PC-3 (cell line): ENCODE data around the gene CIB4. TPM values are rescaled to one million over a fixed set of nuclear protein-coding genes. Genes with fewer than 3 reads are reported as not detected.

Experiments used
- ATAC-seq: fragments of 200-7000 bp; cut with Tn5 transposase; 2 replicates; pipeline ENCODE4 v1.9.1; 2020; ENCODE audit warnings: mild to moderate bottlenecking, moderate library complexity
- BruUV-seq: library from RNA; stranded (reverse); fragments of 400-500 nt; replicated peaks from 2 replicates; lab custom pipeline; 2021; lab: Mats Ljungman, UMichigan
- CTCF ChIA-PET: fragments of 300-600 bp; sonication (Branson Sonifier 250); formaldehyde crosslinking; loops from one replicate; lab custom pipeline; 2022; ENCODE audit warnings: antibody characterized with exemption; lab: Charles Lee
- POLR2A ChIA-PET: fragments of 300-600 bp; sonication (Branson Sonifier 250); formaldehyde crosslinking; loops from one replicate; lab custom pipeline; 2022; ENCODE audit warnings: antibody characterized with exemption; ENCODE audit not compliant: unreplicated experiment; lab: Charles Lee
- DNase-seq: peaks from one replicate; pipeline ENCODE4 v3.0.0-alpha.2; 2015
- H2AFZ ChIP-seq: fragments of 300-600 bp; sonication (generic); 2 replicates; pipeline ENCODE4 v1.6.0; 2016; ENCODE audit warnings: antibody characterized with exemption, low read length
- H3F3A ChIP-seq: fragments of 300-600 bp; sonication (generic); one replicate; pipeline ENCODE4 v1.6.0; 2017; ENCODE audit warnings: antibody characterized with exemption, low read length, control low read depth, mild to moderate bottlenecking; ENCODE audit not compliant: unreplicated experiment
- H3K27ac ChIP-seq: fragments of 300-600 bp; sonication (generic); 2 replicates; pipeline ENCODE4 v1.5.1; 2016; ENCODE audit warnings: mild to moderate bottlenecking, low read length
- H3K27me3 ChIP-seq: fragments of 300-600 bp; sonication (generic); 2 replicates; pipeline ENCODE4 v1.6.1; 2016; ENCODE audit warnings: low read length, mixed read lengths
- H3K36me3 ChIP-seq: fragments of 300-600 bp; sonication (generic); 2 replicates; pipeline ENCODE4 v1.6.1; 2016; ENCODE audit warnings: low read depth, mixed run types, low read length, mixed read lengths
- H3K4me1 ChIP-seq: fragments of 300-600 bp; sonication (generic); 2 replicates; pipeline ENCODE4 v1.5.1; 2016; ENCODE audit warnings: low read length; ENCODE audit not compliant: insufficient read depth
- H3K4me2 ChIP-seq: fragments of 300-600 bp; sonication (generic); 2 replicates; pipeline ENCODE4 v1.6.0; 2016; ENCODE audit warnings: low read length
- H3K4me3 ChIP-seq: fragments of 300-600 bp; sonication (generic); 2 replicates; pipeline ENCODE4 v1.5.1; 2016; ENCODE audit warnings: mild to moderate bottlenecking, low read length, mixed read lengths
- H3K79me2 ChIP-seq: fragments of 300-600 bp; sonication (generic); 2 replicates; pipeline ENCODE4 v1.6.1; 2017; ENCODE audit warnings: low read length, mixed read lengths
- H3K9ac ChIP-seq: fragments of 300-600 bp; sonication (generic); 2 replicates; pipeline ENCODE4 v1.6.0; 2016; ENCODE audit warnings: mild to moderate bottlenecking, low read length
- H3K9me2 ChIP-seq: fragments of 300-600 bp; sonication (generic); replicated peaks from 2 replicates; pipeline ENCODE4 v1.6.1; 2016; ENCODE audit warnings: mixed run types, low read length, mixed read lengths
- H3K9me3 ChIP-seq: fragments of 300-600 bp; sonication (generic); 2 replicates; pipeline ENCODE4 v1.6.1; 2016; ENCODE audit warnings: low read length, mixed read lengths
- H4K20me1 ChIP-seq: fragments of 300-600 bp; sonication (generic); 2 replicates; pipeline ENCODE4 v1.6.1; 2016; ENCODE audit warnings: low read length, mixed read lengths
- CTCF ChIP-seq: fragments of 300-600 bp; sonication (generic); conservative IDR thresholded peaks from 2 replicates; pipeline ENCODE4 v1.5.1; 2017; ENCODE audit warnings: antibody characterized with exemption, low read depth, mild to moderate bottlenecking, low read length
- EZH2 ChIP-seq: fragments of 300-600 bp; sonication (generic); IDR thresholded peaks from one replicate; pipeline ENCODE4 v1.6.1; 2017; ENCODE audit warnings: antibody characterized with exemption, mild to moderate bottlenecking, low read length; ENCODE audit not compliant: unreplicated experiment
- EZH2phosphoT487 ChIP-seq: fragments of 300-600 bp; sonication (generic); IDR thresholded peaks from 2 replicates; pipeline ENCODE4 v1.6.1; 2018; ENCODE audit warnings: mild to moderate bottlenecking, antibody characterized with exemption, low read length, borderline replicate concordance
- intact Hi-C: fragments of 100-400 bp; cut with micrococcal nuclease; formaldehyde crosslinking; loops from 2 replicates; pipeline ENCODE4 v1.9.0; 2023
- total RNA-seq: library from RNA; depleted of rRNA; stranded (reverse); fragments of >200 nt; gene quantifications from 2 replicates; pipeline ENCODE4 v1.2.3, GENCODE V29; 2014

The CIB4 gene
- total RNA-seq, 1 experiment from 2014 or later, result not detected

DNA sequence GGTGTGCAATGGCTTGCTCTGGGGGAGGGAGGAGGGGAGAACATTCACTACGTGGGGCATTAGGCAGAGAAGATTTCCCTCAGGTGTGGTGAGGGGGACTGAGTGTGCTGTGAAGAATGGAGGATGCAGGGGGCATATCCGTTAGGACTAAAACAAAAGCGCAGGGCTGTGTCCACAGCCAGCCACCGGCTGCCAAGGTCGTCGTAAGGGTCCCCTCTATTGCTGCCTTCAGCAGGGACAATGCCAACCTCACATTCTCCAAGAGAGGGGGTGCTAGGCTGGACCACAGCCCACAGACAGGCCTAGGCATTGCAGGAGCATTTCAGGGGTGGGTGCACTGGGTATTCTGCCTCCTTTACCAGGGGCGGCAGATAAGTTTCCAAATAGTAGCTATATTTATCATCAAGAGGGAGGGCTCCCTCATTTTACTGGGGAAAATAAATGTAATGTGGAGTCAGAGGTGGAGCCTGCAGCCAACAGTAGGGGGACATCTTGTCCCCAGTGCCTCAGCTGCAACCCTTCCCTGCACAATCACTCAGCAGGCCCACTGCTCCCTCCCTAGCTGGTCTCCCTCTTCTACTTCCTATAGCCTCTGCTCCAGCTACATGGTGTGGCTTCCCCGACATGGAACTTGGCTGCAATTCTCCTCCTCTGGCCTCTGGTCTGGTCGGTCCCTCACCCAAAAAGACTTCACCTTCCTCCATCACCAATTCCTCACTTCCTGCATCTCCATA is 88.4 kb downstream of the CIB4 start:
- Histone ChIP-seq H3K79me2 (no peaks in the 10 kb centered on the region), H3K4me2 (no peak overlapping the region), H3F3A (no peaks in the 10 kb centered on the region), H2AFZ (no peak overlapping the region), H3K9me2 (no peaks in the 10 kb centered on the region), H3K4me3 (no peak overlapping the region), H3K4me1 (no peaks in the 10 kb centered on the region), H3K9ac (no peak overlapping the region), H3K27me3 (peaks cover 30% of the 10 kb centered on the region), H4K20me1 (no peaks in the 10 kb centered on the region), H3K9me3 (no peaks in the 10 kb centered on the region), H3K27ac (no peak overlapping the region), H3K36me3 (no peaks in the 10 kb centered on the region)
- intact Hi-C loops, result no loop called here
- ChIA-PET CTCF (no interaction called here), POLR2A (no interaction called here)
- no peak for TF ChIP-seq EZH2
- no peak for TF ChIP-seq EZH2phosphoT487
- TF ChIP-seq CTCF, result no peak
- BruUV-seq, result no TSS peak
- ATAC-seq (no peak), DNase-seq (no peak)

GRCh38 chr2:26550276-26551015 is 90.7 kb downstream of the CIB4 start:
- Histone ChIP-seq H3K9me2 (no peaks in the 10 kb centered on the region), H3K9ac (no peak overlapping the region), H3K9me3 (no peaks in the 10 kb centered on the region), H3K4me2 (no peak overlapping the region), H3K4me3 (no peak overlapping the region), H2AFZ (no peak overlapping the region), H3K79me2 (no peaks in the 10 kb centered on the region), H3F3A (no peaks in the 10 kb centered on the region), H3K4me1 (no peaks in the 10 kb centered on the region), H3K36me3 (no peaks in the 10 kb centered on the region), H3K27ac (no peak overlapping the region), H3K27me3 (peaks cover 25% of the 10 kb centered on the region), H4K20me1 (no peaks in the 10 kb centered on the region)
- no TSS peak for BruUV-seq
- TF ChIP-seq EZH2phosphoT487 (no peak), EZH2 (no peak), CTCF (no peak)
- POLR2A ChIA-PET, result no interaction called here
- CTCF ChIA-PET, result no interaction called here
- DNase-seq, result no peak
- ATAC-seq, result no peak
- intact Hi-C loops, result no loop called here
